ENCODE data around the gene OR2H2.

OR2H2 gene

GRCh38 chr6:29626948-29627754 is 42.2 kb downstream of the OR2H2 start:
- H3K4me3 ChIP-seq (ENCODE audit: low read depth, low read length) = peak overlapping the region; percentile 74
- TF ChIP-seq, protein P1, sequence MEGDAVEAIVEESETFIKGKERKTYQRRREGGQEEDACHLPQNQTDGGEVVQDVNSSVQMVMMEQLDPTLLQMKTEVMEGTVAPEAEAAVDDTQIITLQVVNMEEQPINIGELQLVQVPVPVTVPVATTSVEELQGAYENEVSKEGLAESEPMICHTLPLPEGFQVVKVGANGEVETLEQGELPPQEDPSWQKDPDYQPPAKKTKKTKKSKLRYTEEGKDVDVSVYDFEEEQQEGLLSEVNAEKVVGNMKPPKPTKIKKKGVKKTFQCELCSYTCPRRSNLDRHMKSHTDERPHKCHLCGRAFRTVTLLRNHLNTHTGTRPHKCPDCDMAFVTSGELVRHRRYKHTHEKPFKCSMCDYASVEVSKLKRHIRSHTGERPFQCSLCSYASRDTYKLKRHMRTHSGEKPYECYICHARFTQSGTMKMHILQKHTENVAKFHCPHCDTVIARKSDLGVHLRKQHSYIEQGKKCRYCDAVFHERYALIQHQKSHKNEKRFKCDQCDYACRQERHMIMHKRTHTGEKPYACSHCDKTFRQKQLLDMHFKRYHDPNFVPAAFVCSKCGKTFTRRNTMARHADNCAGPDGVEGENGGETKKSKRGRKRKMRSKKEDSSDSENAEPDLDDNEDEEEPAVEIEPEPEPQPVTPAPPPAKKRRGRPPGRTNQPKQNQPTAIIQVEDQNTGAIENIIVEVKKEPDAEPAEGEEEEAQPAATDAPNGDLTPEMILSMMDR (IDR thresholded peaks at IDR 0.05; ENCODE audit: low read depth, low read length, missing control alignments) = no peak
- in situ Hi-C loops (cut with HindIII; ENCODE audit: low sequenced_read_pairs) = no loop called here
- no peak for DNase-seq (ENCODE audit: low read depth)

GRCh38 chr6:29627755-29628418 is 43.0 kb downstream of the OR2H2 start:
- in situ Hi-C loops (cut with HindIII; ENCODE audit: low sequenced_read_pairs) = no loop called here
- peak overlapping the region; percentile 74 for H3K4me3 ChIP-seq (ENCODE audit: low read depth, low read length)
- peak; percentile 62 for DNase-seq (ENCODE audit: low read depth)
- TF ChIP-seq, protein P1 (IDR thresholded peaks at IDR 0.05; ENCODE audit: low read depth, low read length, missing control alignments) = no peak

- DNase-seq (ENCODE audit: low read depth) = peak; percentile 43
- TF ChIP-seq, protein P1 (IDR thresholded peaks at IDR 0.05; ENCODE audit: low read depth, low read length, missing control alignments) = peak; percentile 60
- in situ Hi-C loops (cut with HindIII; ENCODE audit: low sequenced_read_pairs) = no loop called here
- H3K4me3 ChIP-seq (ENCODE audit: low read depth, low read length) = peak overlapping the region; percentile 74
Measured at GRCh38 chr6:29628419-29629281, 43.7 kb downstream of the OR2H2 start.

DNA sequence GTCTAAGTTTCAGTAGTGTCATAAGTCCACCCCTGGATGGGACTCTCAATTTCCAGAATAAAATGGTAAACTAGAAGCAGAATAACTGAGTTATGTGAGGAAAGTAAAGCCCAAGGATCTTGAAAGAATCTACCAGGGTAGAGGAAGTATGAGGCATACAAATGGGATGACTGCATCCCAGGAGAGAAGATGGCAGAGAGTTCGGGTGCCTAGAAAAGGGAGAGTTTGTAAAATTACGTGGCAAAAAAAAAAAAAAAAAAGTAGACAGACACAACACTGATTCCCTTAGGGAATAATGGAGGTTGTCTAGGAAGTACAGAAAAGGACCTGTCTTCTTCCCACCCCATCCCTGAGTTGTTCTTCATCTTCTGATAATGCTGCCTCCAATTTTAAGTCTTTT is 44.6 kb downstream of the OR2H2 start:
- no peak overlapping the region for H3K4me3 ChIP-seq (ENCODE audit: low read depth, low read length)
- no peak for DNase-seq (ENCODE audit: low read depth)
- in situ Hi-C loops (cut with HindIII; ENCODE audit: low sequenced_read_pairs) = no loop called here
- TF ChIP-seq, protein P1 (IDR thresholded peaks at IDR 0.05; ENCODE audit: low read depth, low read length, missing control alignments) = no peak

DNA sequence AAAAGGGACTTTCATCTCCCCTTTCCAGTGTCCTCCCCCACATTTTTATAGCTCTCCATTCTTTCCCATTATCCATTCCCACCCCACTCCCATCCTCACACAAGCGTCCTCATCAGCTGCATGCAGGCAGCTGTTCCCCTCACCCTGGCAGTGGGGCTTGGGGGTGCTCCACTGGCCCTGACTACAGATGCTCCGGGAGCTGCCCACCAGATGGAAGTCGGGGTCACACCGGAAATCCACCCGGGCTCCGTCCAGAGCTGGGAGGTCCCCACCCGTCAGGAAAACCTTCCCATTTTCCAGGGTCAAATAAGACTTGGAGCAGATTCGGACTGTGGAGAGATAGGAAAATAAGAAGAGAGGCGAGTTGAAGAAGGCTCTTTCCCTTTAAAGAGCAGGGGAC is 45.4 kb downstream of the OR2H2 start:
- H3K4me3 ChIP-seq (ENCODE audit: low read depth, low read length) = no peak overlapping the region
- in situ Hi-C loops (cut with HindIII; ENCODE audit: low sequenced_read_pairs) = no loop called here
- DNase-seq (ENCODE audit: low read depth) = no peak

More for the DNA sequence above, 45.4 kb downstream of the OR2H2 start:
- TF ChIP-seq, protein P1 (IDR thresholded peaks at IDR 0.05; ENCODE audit: low read depth, low read length, missing control alignments) = no peak
